Skin epidermis (tissue), 12 donors: ENCODE results near the gene CTSK.
"Not testable (repeated sequence)": the region's sequence is repeated elsewhere in the genome, so short reads cannot be mapped to it uniquely, and the experiment has no call there.

Experiments
- H3K27ac ChIP-seq, 21 experiments: fragments of 200-600 bp; sonication (generic) in 11 of 21; one replicate each; pipeline ENCODE4 v1.5.0; 2020; ENCODE audit warnings: mild to moderate bottlenecking in 3 of 21, inconsistent platforms in 2 of 21, moderate library complexity in 2 of 21
- H3K4me3 ChIP-seq, 7 experiments: fragments of 200-600 bp; sonication (generic) in 2 of 7; one replicate each; pipeline ENCODE4 v1.5.0; 2020; ENCODE audit warnings: inconsistent platforms in 2 of 7, mild to moderate bottlenecking in 2 of 7, moderate library complexity in 1 of 7

Gene CTSK

DNA sequence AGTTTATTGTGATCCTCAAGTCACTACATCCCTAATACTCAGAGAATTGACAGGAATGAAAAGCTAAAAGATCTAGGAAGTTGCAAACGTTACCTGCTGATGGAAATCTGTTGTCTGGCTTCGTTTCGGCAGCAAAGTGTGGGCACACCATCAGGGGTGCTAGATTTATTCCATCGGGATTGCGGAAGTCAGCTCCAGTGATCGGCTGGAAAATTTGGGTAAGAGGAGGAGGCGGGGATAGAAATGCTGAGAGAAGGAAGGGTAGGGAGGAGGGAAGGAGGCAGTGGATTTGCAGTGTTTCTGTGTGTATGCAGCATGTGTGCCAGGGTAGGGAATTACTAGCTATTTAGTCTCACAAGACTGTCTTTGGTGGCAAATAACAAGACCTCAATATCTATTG is at the start of gene CTSK:
Gene CTSK (minus strand): TSS at position 140 of the 400 bp plus-strand sequence. CDS start 1,455 bp downstream, outside the sequence.
- Histone ChIP-seq H3K4me3 (peak within 1 kb of the TSS; percentile 10 to 38 (median 29)), H3K27ac (peak within 1 kb of the TSS in 20 of 21 experiments; percentile 13 to 87 (median 68))

- not testable (repeated sequence) for H3K4me3 ChIP-seq
- H3K27ac ChIP-seq = peak overlapping the region in 2 of 21 experiments; percentile 7 to 28
Observed at GRCh38 chr1:150852734-150853133, 44.7 kb upstream of the CTSK start.

DNA sequence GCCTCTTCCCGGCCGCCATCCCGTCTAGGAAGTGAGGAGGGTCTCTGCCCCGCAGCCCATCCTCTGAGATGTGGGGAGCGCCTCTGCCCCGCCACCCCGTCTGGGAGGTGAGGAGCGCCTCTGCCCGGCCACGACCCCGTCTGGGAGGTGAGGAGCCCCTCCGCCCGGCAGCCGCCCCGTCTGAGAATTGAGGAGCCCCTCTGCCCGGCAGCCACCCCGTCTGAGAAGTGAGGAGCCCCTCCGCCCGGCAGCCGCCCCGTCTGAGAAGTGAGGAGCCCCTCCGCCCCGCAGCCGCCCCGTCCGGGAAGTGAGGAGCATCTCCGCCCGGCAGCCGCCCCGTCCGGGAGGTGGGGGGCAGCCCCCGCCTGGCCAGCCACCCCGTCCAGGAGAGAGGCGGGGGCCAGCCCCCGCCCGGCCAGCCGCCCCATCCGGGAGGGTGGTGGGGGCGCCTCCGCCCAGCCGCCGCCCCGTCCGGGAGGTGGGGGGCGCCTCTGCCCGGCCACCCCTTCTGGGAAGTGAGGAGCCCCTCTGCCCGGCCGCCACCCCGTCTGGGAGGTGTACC is 42.8 kb upstream of the CTSK start:
- H3K27ac ChIP-seq, H3K4me3 ChIP-seq: not testable (repeated sequence)

GRCh38 chr1:150846473-150847146 is 38.5 kb upstream of the CTSK start:
- no peak overlapping the region for H3K4me3 ChIP-seq
- no peak overlapping the region for H3K27ac ChIP-seq

DNA sequence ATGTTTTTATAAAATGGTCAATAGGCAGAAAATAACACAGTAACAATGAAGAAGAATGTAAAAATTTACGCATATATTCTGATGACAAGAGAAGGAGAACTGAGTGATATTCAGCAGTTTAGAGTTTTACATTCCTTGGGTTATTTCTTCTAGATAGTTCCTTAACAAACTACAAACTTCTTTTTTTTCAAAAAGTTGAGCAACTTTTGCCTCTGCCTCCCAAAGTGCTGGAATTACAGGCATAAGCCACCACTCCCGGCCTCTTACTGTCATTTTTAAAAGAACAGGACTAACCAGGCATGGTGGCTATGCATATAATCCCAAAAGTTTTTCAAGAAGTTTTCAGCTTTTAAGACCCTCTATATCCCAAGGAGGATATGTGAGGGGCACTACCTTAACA is 35.4 kb upstream of the CTSK start:
- Histone ChIP-seq H3K4me3 (no peak overlapping the region), H3K27ac (no peak overlapping the region)

DNA sequence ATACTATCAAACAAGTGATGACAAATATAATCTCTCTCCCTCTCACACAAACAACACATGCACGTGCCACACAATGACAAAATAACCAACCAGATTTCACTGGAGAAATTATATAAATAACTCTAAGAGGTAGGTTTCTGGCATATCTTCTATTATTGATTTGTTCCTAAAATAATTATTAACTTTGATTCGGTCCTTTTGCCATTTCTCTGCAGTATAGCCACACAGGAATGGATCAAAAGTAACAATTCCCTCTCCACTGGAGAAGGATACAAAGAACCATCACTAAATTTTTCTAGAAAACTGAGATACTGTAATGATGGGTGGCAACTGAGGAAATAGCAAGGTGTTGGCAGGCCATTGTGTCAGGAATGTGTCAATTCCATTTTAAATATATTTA is 34.9 kb upstream of the CTSK start:
- no peak overlapping the region for H3K27ac ChIP-seq
- no peak overlapping the region for H3K4me3 ChIP-seq

GRCh38 chr1:150842343-150842742 is 34.3 kb upstream of the CTSK start:
- Histone ChIP-seq H3K4me3 (no peak overlapping the region), H3K27ac (no peak overlapping the region)

DNA sequence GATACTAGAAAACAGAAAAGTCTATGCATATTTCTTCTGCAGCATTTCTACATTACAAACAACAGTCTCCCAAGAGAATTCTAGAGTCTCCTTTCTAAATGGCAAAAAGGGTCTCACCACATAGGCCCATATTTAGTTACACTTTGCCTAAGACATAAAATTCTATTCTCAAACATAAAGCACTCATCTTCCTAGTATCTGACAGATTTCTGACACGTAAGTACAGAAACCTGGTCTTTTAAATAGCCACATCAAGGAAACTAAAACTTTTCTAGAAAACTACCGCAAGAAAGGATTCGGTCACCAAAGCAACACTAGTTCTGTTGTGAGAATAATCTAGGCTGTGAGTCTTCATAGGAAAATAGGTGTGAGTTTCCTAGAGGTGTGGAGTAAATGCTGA is 33.6 kb upstream of the CTSK start:
- Histone ChIP-seq H3K27ac (peak overlapping the region in 1 of 21 experiments; percentile 29), H3K4me3 (no peak overlapping the region)

DNA sequence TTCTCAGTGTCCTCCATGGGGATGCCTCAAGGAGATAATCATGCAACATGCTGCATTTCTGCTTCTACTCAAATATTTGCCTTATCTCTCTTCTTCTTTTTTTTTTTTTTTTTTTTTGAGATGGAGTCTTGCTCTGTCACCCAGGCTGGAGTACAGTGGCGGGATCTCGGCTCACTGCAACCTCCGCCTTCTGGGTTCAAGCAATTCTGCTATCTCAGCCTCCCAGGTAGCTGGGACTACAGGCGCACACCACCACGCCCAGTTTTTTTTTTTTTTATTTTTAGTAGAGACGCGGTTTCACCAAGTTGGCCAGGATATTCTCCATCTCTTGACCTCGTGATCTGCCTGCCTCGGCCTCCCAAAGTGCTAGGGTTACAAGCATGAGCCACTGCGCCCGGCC is 32.8 kb upstream of the CTSK start:
- not testable (repeated sequence) for H3K27ac ChIP-seq, H3K4me3 ChIP-seq

GRCh38 chr1:150836129-150836773 is 28.2 kb upstream of the CTSK start:
- Histone ChIP-seq H3K27ac (no peak overlapping the region), H3K4me3 (no peak overlapping the region)

DNA sequence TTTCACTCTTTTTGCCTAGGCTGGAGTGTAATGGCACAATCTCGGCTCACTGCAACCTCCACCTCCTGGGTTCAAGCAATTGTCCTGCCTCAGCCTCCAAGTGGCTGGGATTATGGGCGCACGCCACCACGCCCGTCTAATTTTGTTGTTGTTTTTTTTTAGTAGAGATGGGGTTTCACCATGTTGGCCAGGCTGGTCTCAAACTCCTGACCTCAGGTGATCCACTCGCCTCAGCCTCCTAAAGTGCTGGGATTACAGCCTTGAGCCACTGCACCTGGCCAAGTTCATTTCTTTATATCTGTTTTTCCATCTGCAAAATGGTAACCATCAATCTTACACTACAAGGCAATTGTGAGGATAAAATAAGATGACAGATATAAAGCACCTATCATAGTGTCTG is 25.9 kb upstream of the CTSK start:
- not testable (repeated sequence) for H3K27ac ChIP-seq, H3K4me3 ChIP-seq

GRCh38 chr1:150832597-150832996 is 24.5 kb upstream of the CTSK start:
- Histone ChIP-seq H3K27ac (no peak overlapping the region), H3K4me3 (no peak overlapping the region)

- H3K4me3 ChIP-seq = no peak overlapping the region
- H3K27ac ChIP-seq = no peak overlapping the region
Observed at GRCh38 chr1:150829751-150830150, 21.7 kb upstream of the CTSK start.

DNA sequence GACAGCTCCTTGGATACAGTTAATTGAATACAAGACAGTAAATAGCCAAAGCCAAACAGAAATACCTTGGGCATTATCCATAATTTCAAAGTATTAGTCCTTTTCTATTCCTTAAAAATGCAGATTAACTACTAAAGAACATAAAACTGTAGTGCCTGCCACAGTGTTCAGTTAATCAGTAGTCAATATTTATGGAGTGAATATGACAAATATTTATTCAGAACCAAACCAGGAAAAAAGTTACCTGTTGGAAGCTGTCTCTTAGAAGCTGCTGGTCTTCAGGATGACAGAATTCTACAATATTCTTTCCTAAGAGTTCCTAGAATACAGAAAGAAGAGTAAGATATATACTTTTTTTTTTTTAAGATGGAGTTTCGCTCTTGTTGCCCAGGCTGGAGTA is 18.2 kb upstream of the CTSK start:
- no peak overlapping the region for H3K27ac ChIP-seq
- H3K4me3 ChIP-seq = no peak overlapping the region

DNA sequence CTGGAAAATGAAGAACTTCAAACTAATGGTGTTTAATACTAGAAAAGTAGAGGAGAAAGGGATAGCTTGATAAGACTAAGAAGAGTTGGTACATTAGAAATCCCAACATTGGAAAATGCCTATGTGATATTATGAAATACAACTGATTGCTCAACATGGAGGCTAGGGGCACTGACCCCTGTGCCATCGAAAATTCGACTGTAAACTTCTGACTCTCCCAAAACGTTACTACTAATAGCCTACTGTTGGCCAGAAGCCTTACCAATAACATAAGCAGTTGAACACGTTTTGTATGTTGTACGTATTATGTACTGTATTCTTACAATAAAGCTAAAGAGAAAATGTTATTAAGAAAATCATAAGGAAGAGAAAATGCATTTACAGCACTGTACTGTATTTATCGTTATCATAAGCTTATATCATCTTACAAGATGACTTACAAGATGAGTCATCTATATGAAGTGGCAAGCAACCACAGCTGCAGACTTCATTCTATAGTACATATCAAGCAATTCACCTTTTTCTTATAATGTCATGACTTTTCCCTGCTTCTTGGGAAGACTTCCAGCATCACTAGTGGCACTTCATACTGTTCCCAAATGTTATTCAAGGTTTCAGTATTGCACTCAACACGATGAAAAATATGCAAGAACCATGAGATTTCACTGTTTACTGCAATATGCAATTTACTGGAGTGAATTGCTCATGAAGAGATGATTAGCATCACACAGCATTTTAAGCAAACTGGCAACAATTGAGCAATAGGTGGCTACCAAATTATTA is 12.9 kb upstream of the CTSK start:
- no peak overlapping the region for H3K27ac ChIP-seq
- no peak overlapping the region for H3K4me3 ChIP-seq

DNA sequence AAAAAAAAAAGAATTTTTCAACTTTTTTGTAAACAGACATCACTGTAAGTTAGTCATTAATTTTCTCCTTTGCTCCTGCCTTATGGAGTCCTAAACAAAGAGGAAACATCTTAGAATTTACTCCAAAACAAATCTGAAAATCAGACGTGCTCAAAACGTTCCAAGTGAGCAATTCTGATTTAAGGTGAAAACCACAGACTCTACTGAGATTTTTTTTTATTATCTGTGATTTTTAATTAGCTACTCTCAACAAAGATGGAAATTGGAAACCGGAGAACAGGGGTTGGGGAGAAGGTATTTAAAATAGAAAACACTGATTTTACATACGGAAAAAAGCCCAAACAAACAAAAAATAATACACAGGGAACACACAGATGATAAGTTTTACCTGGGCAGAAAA is 7.8 kb upstream of the CTSK start:
- no peak overlapping the region for H3K4me3 ChIP-seq
- no peak overlapping the region for H3K27ac ChIP-seq

GRCh38 chr1:150813028-150813707 is 5.1 kb upstream of the CTSK start:
- Histone ChIP-seq H3K27ac (peak overlapping the region in 2 of 21 experiments; percentile 11 to 13), H3K4me3 (no peak overlapping the region)

- Histone ChIP-seq H3K27ac (peak overlapping the region in 6 of 21 experiments; percentile 8 to 79 (median 60)), H3K4me3 (no peak overlapping the region)
Observed at GRCh38 chr1:150810958-150811659, 3.0 kb upstream of the CTSK start.

DNA sequence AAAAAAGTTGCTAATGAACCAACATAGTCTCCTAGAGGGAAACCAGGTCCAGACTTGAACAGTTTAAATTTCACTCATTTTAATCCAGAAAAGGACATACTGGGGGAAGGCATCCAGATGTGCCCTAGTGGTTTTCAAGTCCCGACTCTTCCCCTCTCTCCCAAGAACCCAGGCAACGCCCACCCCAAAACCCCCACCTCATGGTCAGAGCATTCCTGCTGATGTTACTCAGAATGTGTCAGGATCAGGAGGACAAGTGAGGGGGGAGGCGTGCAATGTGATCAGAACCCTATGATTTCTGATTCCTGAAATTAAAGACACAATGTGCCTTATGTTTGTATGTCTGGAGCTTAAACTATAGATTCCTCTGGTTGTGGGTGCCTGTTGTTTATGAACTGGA is 1.6 kb upstream of the CTSK start:
- H3K4me3 ChIP-seq = no peak overlapping the region
- H3K27ac ChIP-seq = peak overlapping the region in 13 of 21 experiments; percentile 13 to 87 (median 73)
